ENCODE results near the gene ZSCAN29.
A peak's percentile ranks its signal among the peaks of the same experiment; 100 is the strongest.

The ZSCAN29 gene

DNA sequence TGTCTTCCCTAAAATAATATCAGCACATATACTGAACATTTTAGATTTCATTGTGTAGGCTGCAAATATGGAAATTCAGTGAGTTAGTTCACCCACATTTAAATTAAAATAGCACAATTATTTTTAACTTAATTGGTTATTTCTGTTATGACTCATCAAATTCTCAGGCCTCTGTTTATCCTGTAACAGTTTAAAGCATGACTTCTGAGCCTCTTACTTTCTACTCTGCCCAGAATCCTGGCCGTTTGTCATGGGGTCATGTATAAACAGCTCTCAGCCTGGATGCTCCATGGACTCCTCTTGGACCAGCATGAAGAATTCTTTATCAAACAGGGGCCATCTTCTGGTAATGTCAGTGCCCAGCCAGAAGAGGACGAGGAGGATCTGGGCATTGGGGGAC is 12.2 kb upstream of the ZSCAN29 start:
- Histone ChIP-seq H3K79me2 (ENCODE audit: insufficient read depth, low read depth) (no peaks in the 10 kb centered on the region), H3K9ac (no peak overlapping the region), H2AFZ (ENCODE audit: low read depth) (no peak overlapping the region), H3K4me2 (no peak overlapping the region), H3K4me1 (ENCODE audit: low read depth, poor library complexity, severe bottlenecking) (peaks cover 3% of the 10 kb centered on the region), H3K4me3 (IDR thresholded peaks at IDR 0.05; ENCODE audit: insufficient read depth, low read depth, low read length) (no peak overlapping the region), H3K27ac (no peak overlapping the region), H3K36me3 (ENCODE audit: insufficient read depth) (peaks cover 9% of the 10 kb centered on the region; the same call in 1 of the 2 replicates), H4K20me1 (ENCODE audit: insufficient read depth) (no peaks in the 10 kb centered on the region), H3K27me3 (ENCODE audit: insufficient read depth, low read depth) (no peaks in the 10 kb centered on the region)
- TF ChIP-seq, protein P1, sequence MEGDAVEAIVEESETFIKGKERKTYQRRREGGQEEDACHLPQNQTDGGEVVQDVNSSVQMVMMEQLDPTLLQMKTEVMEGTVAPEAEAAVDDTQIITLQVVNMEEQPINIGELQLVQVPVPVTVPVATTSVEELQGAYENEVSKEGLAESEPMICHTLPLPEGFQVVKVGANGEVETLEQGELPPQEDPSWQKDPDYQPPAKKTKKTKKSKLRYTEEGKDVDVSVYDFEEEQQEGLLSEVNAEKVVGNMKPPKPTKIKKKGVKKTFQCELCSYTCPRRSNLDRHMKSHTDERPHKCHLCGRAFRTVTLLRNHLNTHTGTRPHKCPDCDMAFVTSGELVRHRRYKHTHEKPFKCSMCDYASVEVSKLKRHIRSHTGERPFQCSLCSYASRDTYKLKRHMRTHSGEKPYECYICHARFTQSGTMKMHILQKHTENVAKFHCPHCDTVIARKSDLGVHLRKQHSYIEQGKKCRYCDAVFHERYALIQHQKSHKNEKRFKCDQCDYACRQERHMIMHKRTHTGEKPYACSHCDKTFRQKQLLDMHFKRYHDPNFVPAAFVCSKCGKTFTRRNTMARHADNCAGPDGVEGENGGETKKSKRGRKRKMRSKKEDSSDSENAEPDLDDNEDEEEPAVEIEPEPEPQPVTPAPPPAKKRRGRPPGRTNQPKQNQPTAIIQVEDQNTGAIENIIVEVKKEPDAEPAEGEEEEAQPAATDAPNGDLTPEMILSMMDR (conservative IDR thresholded peaks at IDR 0.05; ENCODE audit: low read depth, low read length) = no peak

DNA sequence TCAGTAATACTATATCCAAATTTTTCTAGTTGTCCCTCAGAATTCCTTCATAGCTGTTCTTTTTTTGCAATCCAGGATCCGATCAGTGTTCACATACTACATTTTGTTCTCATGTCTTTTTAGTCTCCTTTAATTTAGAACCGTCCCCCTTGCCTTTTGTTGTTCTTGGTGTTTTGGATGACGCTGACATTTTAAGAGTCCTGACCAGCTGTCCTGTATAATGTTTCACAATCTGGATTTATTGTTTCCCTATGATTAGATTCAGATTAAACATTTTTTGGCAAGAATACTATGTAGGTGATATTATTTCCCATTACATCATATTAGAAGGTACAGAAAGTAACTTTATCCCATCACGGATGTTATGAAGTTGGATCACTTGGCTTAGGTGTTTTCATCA is 11.5 kb upstream of the ZSCAN29 start:
- Histone ChIP-seq H3K79me2 (ENCODE audit: insufficient read depth, low read depth) (no peaks in the 10 kb centered on the region), H2AFZ (ENCODE audit: low read depth) (no peak overlapping the region), H3K9ac (no peak overlapping the region), H3K4me2 (no peak overlapping the region), H3K36me3 (ENCODE audit: insufficient read depth) (peaks cover 9% of the 10 kb centered on the region; the same call in 1 of the 2 replicates), H3K27me3 (ENCODE audit: insufficient read depth, low read depth) (no peaks in the 10 kb centered on the region), H3K4me3 (IDR thresholded peaks at IDR 0.05; ENCODE audit: insufficient read depth, low read depth, low read length) (no peak overlapping the region), H3K4me1 (ENCODE audit: low read depth, poor library complexity, severe bottlenecking) (peaks cover 3% of the 10 kb centered on the region), H4K20me1 (ENCODE audit: insufficient read depth) (no peaks in the 10 kb centered on the region), H3K27ac (no peak overlapping the region)
- TF ChIP-seq, protein P1 (conservative IDR thresholded peaks at IDR 0.05; ENCODE audit: low read depth, low read length) = no peak

GRCh38 chr15:43378601-43379000 is 7.8 kb upstream of the ZSCAN29 start:
- H3K36me3 ChIP-seq (ENCODE audit: insufficient read depth) = peaks cover 16% of the 10 kb centered on the region; the same call in 1 of the 2 replicates

GRCh38 chr15:43376017-43376705 is 5.3 kb upstream of the ZSCAN29 start:
- Histone ChIP-seq H4K20me1 (ENCODE audit: insufficient read depth) (no peaks in the 10 kb centered on the region), H2AFZ (ENCODE audit: low read depth) (no peak overlapping the region), H3K9ac (no peak overlapping the region), H3K79me2 (ENCODE audit: insufficient read depth, low read depth) (peaks cover 17% of the 10 kb centered on the region; the same call in 1 of the 2 replicates), H3K4me3 (IDR thresholded peaks at IDR 0.05; ENCODE audit: insufficient read depth, low read depth, low read length) (no peak overlapping the region), H3K4me2 (no peak overlapping the region), H3K27me3 (ENCODE audit: insufficient read depth, low read depth) (no peaks in the 10 kb centered on the region), H3K27ac (no peak overlapping the region), H3K36me3 (ENCODE audit: insufficient read depth) (peaks cover 16% of the 10 kb centered on the region; the same call in 1 of the 2 replicates), H3K4me1 (ENCODE audit: low read depth, poor library complexity, severe bottlenecking) (peaks cover 11% of the 10 kb centered on the region)
- TF ChIP-seq, protein P1 (conservative IDR thresholded peaks at IDR 0.05; ENCODE audit: low read depth, low read length) = peak; percentile 80

More at GRCh38 chr15:43378601-43379000, 7.8 kb upstream of the ZSCAN29 start:
- Histone ChIP-seq H2AFZ (ENCODE audit: low read depth) (no peak overlapping the region), H4K20me1 (ENCODE audit: insufficient read depth) (no peaks in the 10 kb centered on the region), H3K79me2 (ENCODE audit: insufficient read depth, low read depth) (peaks cover 7% of the 10 kb centered on the region; the same call in 1 of the 2 replicates), H3K9ac (no peak overlapping the region), H3K27me3 (ENCODE audit: insufficient read depth, low read depth) (no peaks in the 10 kb centered on the region), H3K4me3 (IDR thresholded peaks at IDR 0.05; ENCODE audit: insufficient read depth, low read depth, low read length) (no peak overlapping the region), H3K4me1 (ENCODE audit: low read depth, poor library complexity, severe bottlenecking) (peaks cover 3% of the 10 kb centered on the region), H3K4me2 (no peak overlapping the region), H3K27ac (no peak overlapping the region)
- TF ChIP-seq, protein P1 (conservative IDR thresholded peaks at IDR 0.05; ENCODE audit: low read depth, low read length) = no peak

All from KMS-11 (cell line).